ENCODE data around the gene STARD9. TPM values are rescaled to one million over a fixed set of nuclear protein-coding genes. Genes with fewer than 3 reads are reported as not detected.

The STARD9 gene
- total and polyA plus RNA-seq, 10 of the 15 experiments (the other 5 are each of a cell fraction or from before 2014, with no cell fraction given), result 0.58 to 11.5 (median 6.1) TPM

GRCh38 chr15:42681119-42681518 is 105.7 kb downstream of the STARD9 start (continued):
- no peak for TF ChIP-seq IRF5 (IDR thresholded peaks at IDR 0.05; ENCODE audit: borderline replicate concordance)
- TF ChIP-seq TCF12 (IDR thresholded peaks at IDR 0.05; ENCODE audit: low read depth, low read length), result no peak
- TF ChIP-seq CHD2 (IDR thresholded peaks at IDR 0.05; ENCODE audit: borderline replicate concordance, low read depth, low read length), result no peak
- no peak for TF ChIP-seq ZNF24 (IDR thresholded peaks at IDR 0.05)
- TF ChIP-seq CREB1 (IDR thresholded peaks at IDR 0.05; ENCODE audit: low read depth), result no peak
- no peak for TF ChIP-seq CBX5 (IDR thresholded peaks at IDR 0.05; ENCODE audit: low read depth)
- no peak for TF ChIP-seq CBX3 (IDR thresholded peaks at IDR 0.05; ENCODE audit: borderline replicate concordance, low read depth)
- TF ChIP-seq, protein P1, sequence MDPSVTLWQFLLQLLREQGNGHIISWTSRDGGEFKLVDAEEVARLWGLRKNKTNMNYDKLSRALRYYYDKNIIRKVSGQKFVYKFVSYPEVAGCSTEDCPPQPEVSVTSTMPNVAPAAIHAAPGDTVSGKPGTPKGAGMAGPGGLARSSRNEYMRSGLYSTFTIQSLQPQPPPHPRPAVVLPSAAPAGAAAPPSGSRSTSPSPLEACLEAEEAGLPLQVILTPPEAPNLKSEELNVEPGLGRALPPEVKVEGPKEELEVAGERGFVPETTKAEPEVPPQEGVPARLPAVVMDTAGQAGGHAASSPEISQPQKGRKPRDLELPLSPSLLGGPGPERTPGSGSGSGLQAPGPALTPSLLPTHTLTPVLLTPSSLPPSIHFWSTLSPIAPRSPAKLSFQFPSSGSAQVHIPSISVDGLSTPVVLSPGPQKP (IDR thresholded peaks at IDR 0.05; ENCODE audit: low read depth, low read length), result no peak

DNA sequence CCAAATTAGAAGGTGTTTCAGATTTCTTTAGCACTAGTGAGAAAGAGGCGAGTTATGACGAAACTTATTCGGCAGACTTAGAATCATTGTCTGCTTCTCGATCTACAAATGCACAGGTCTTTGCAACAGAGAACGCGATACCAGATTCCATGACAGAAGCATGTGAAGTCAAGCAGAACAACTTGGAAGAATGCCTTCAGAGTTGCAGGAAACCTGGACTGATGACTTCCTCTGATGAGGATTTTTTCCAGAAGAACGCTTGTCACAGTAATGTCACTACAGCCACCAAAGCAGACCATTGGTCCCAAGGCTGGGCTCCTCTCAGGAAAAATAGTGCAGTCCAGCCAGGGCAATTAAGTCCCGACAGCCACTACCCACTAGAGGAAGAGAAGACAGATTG is 110.9 kb downstream of the STARD9 start:
- H3K79me2 ChIP-seq (ENCODE audit: control insufficient read depth, insufficient read depth, low read length), result no peaks in the 10 kb centered on the region
- no peak overlapping the region for H3K9ac ChIP-seq (ENCODE audit: control insufficient read depth, insufficient read depth, low read length)
- in situ Hi-C loops (cut with MboI) (no loop called here), intact Hi-C loops (cut with micrococcal nuclease; ENCODE audit: unreplicated experiment) (no loop called here)
- ATAC-seq, result no peak
- no peak overlapping the region for H2AFZ ChIP-seq (ENCODE audit: control insufficient read depth, low read depth, low read length)
- no peak overlapping the region for H3K4me2 ChIP-seq (ENCODE audit: control insufficient read depth, insufficient read depth)
- H3K9me3 ChIP-seq (replicated peaks; ENCODE audit: control insufficient read depth, insufficient read depth, low read length), result no peaks in the 10 kb centered on the region
- H3K4me1 ChIP-seq (ENCODE audit: control insufficient read depth, insufficient read depth, low read length), result no peaks in the 10 kb centered on the region
- ChIA-PET POLR2A (no interaction called here), SMC1A (ENCODE audit: uncharacterized antibody, unreplicated experiment) (no interaction called here), RAD21 (ENCODE audit: unreplicated experiment) (no interaction called here), CTCF (no interaction called here)
- BruUV-seq (replicated peaks), result no TSS peak
- no peak overlapping the region for H3K27ac ChIP-seq (ENCODE audit: control insufficient read depth, insufficient read depth)
- no peaks in the 10 kb centered on the region for H4K20me1 ChIP-seq (ENCODE audit: control insufficient read depth, insufficient read depth)
- TF ChIP-seq CBX3 (IDR thresholded peaks at IDR 0.05; ENCODE audit: borderline replicate concordance, low read depth), result no peak
- TF ChIP-seq MTA3 (IDR thresholded peaks at IDR 0.05; ENCODE audit: borderline replicate concordance, low read length), result no peak
- TF ChIP-seq SUPT20H (IDR thresholded peaks at IDR 0.05; ENCODE audit: borderline replicate concordance, control insufficient read depth, low read depth, low read length), result no peak
- TF ChIP-seq HDAC2 (IDR thresholded peaks at IDR 0.05), result no peak
- TF ChIP-seq HDGF (IDR thresholded peaks at IDR 0.05), result no peak
- TF ChIP-seq, protein P2, sequence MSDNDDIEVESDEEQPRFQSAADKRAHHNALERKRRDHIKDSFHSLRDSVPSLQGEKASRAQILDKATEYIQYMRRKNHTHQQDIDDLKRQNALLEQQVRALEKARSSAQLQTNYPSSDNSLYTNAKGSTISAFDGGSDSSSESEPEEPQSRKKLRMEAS (IDR thresholded peaks at IDR 0.05; ENCODE audit: low read depth, low read length), result no peak
- TF ChIP-seq SMAD5 (IDR thresholded peaks at IDR 0.05; ENCODE audit: low read depth), result no peak
- WGBS (ENCODE audit: insufficient coverage, insufficient replicate concordance, low lambda C conversion rate, missing lambda C conversion rate), result 97% methylated on average over 8 of the region's 8 CpGs
- no peak for FAIRE-seq
- no peak for DNase-seq (ENCODE audit: low read depth, low spot score)
- no peaks in the 10 kb centered on the region for H3K27me3 ChIP-seq (replicated peaks in 1 of 2; ENCODE audit: control insufficient read depth in 2 of 2, insufficient read depth in 2 of 2, low read length in 1 of 2)
- H3K4me3 ChIP-seq, result no peak overlapping the region
- peaks cover 2 to 11% of the 10 kb centered on the region in 2 experiments; a peak in 3 of 4 replicates for H3K36me3 ChIP-seq (ENCODE audit: control insufficient read depth in 2 of 2, insufficient read depth in 2 of 2, low read length in 1 of 2)

Measured in GM12878 (cell line).